Aorta (tissue), 5 donors: ENCODE measurements around the gene TYW5. TPM values are rescaled to one million over a fixed set of nuclear protein-coding genes. Genes with fewer than 3 reads are reported as not detected.
"Not testable (repeated sequence)": the region's sequence is repeated elsewhere in the genome, so short reads cannot be mapped to it uniquely, and the experiment has no call there.

Experiments used
- ATAC-seq: fragments of 200-7000 bp; cut with Tn5 transposase; one replicate; pipeline ENCODE4 v1.9.1; 2022; ENCODE audit warnings: moderate library complexity; ENCODE audit not compliant: low FRiP score
- DNase-seq, 2 donors: peaks; one replicate each; pipeline ENCODE4 v3.0.0-alpha.2; 2020
- H3K27ac ChIP-seq, 2 donors: one replicate each; pipeline ENCODE4 v1.5.1; 2013; ENCODE audit warnings: low read length in 2 of 2, mild to moderate bottlenecking in 2 of 2, moderate library complexity in 2 of 2, control low read depth in 1 of 2, inconsistent platforms in 1 of 2, low read depth in 1 of 2
- H3K27me3 ChIP-seq, 2 donors: one replicate each; pipeline ENCODE4 v1.6.1; 2013; ENCODE audit warnings: control low read depth in 1 of 2, low read length in 1 of 2, mild to moderate bottlenecking in 1 of 2, moderate library complexity in 1 of 2; ENCODE audit not compliant: insufficient read depth in 2 of 2, control insufficient read depth in 1 of 2
- H3K36me3 ChIP-seq, 2 donors: one replicate each; pipeline ENCODE4 v1.6.1; 2013; ENCODE audit warnings: control low read depth in 1 of 2, low read length in 1 of 2, mild to moderate bottlenecking in 1 of 2; ENCODE audit not compliant: insufficient read depth in 2 of 2, control insufficient read depth in 1 of 2
- H3K4me1 ChIP-seq, 2 donors: one replicate each; pipeline ENCODE4 v1.6.1; 2013; ENCODE audit warnings: low read length in 2 of 2, control low read depth in 1 of 2, mild to moderate bottlenecking in 1 of 2, moderate library complexity in 1 of 2; ENCODE audit not compliant: insufficient read depth in 2 of 2, control insufficient read depth in 1 of 2
- H3K4me3 ChIP-seq, 2 donors: one replicate each; pipeline ENCODE4 v1.5.1; 2013; ENCODE audit warnings: low read length in 2 of 2, control low read depth in 1 of 2, mild to moderate bottlenecking in 1 of 2
- H3K9me3 ChIP-seq: one replicate; pipeline ENCODE4 v1.6.1; 2013; ENCODE audit warnings: mild to moderate bottlenecking, low read length; ENCODE audit not compliant: control insufficient read depth
- WGBS, 2 donors: extraction: QIAGEN DNeasy Blood & Tissue Kit; methylation state at CpG; one replicate each; pipeline ENCODE4 v1.1.7; 2013; 5-methylcytosine and 5-hydroxymethylcytosine counted together
- intact Hi-C, 2 donors: fragments of 100-400 bp; cut with DNase I; formaldehyde crosslinking; loops; one replicate each; pipeline versions ENCODE4 v1.14.2 to v1.15.0; 2022
- polyA plus RNA-seq, 2 donors: library from polyadenylated mRNA; stranded (reverse); fragments of 200-250 nt; gene quantifications; one replicate each; pipeline ENCODE4 v1.2.3, GENCODE V29; 2013
- total RNA-seq, 2 donors: library from RNA; stranded (reverse); fragmentation: NEBNext Ultra II Directional; extraction: Animal tissue kit (Norgen Biotek cat#: 25700); gene quantifications; one replicate each; pipeline ENCODE4 v1.2.1, GENCODE V29; 2021
- donor health status: healthy with polysubstance abuse.
- donor health status: Bipolar disorder and iron deficiency.
- donor health status: DM: no; HTN: no; CAD: no.
- donor health status: DM: no; HTN: no; CAD: no.
- donor health status: DM: yes; HTN: yes; CAD: no.

The TYW5 gene
- total and polyA plus RNA-seq, 4 donors = 2.5 to 9.0 (median 5.0) TPM

- 18 to 20% methylated on average over 1 of the region's 1 CpG for whole genome bisulfite sequencing, 2 donors
- ATAC-seq (no peak), DNase-seq (no peak)
- no peaks in the 10 kb centered on the region for H3K36me3 ChIP-seq
- H3K9me3 ChIP-seq = no peaks in the 10 kb centered on the region
- H3K4me3 ChIP-seq = no peak overlapping the region
- no peak overlapping the region for H3K27ac ChIP-seq
- intact Hi-C loops = no loop called here
- no peaks in the 10 kb centered on the region for H3K4me1 ChIP-seq
- no peaks in the 10 kb centered on the region for H3K27me3 ChIP-seq
These were observed 28.5 kb downstream of the TYW5 start for GRCh38 chr2:199926806-199927205.

DNA sequence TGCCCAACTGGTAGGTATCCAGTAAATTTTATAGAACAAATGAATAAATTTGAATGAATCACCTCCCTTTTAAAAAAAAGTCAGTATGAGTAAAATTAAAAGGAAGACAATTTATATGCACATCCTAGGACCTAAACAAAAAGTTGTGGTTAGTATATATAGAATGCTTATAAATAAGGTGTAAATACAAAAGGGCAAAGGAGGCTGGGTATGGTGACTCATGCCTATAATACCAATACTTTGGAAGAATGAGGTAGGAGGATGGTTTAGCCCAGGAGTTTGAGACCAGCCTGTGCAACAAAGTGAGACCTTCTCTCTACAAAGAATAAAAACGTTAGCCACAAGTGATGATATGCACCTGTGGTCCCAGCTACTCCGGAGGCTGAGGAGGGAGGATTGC, 31.4 kb downstream of the TYW5 start:
- H3K27ac ChIP-seq = no peak overlapping the region
- no peak for DNase-seq
- H3K27me3 ChIP-seq = no peaks in the 10 kb centered on the region
- 74 to 76% methylated on average over 2 of the region's 2 CpGs for WGBS, 2 donors
- no peaks in the 10 kb centered on the region for H3K9me3 ChIP-seq
- no peaks in the 10 kb centered on the region for H3K4me1 ChIP-seq
- intact Hi-C loops = no loop called here
- no peaks in the 10 kb centered on the region for H3K36me3 ChIP-seq
- no peak overlapping the region for H3K4me3 ChIP-seq
- no peak for ATAC-seq

GRCh38 chr2:199922856-199923255, 32.4 kb downstream of the TYW5 start:
- no peaks in the 10 kb centered on the region for H3K27me3 ChIP-seq
- ATAC-seq = no peak
- DNase-seq = no peak
- no peak overlapping the region for H3K27ac ChIP-seq
- WGBS, 2 donors = 62 to 69% methylated on average over 5 of the region's 5 CpGs
- H3K36me3 ChIP-seq = no peaks in the 10 kb centered on the region
- no peaks in the 10 kb centered on the region for H3K9me3 ChIP-seq
- intact Hi-C loops = no loop called here
- no peak overlapping the region for H3K4me3 ChIP-seq
- no peaks in the 10 kb centered on the region for H3K4me1 ChIP-seq

DNA sequence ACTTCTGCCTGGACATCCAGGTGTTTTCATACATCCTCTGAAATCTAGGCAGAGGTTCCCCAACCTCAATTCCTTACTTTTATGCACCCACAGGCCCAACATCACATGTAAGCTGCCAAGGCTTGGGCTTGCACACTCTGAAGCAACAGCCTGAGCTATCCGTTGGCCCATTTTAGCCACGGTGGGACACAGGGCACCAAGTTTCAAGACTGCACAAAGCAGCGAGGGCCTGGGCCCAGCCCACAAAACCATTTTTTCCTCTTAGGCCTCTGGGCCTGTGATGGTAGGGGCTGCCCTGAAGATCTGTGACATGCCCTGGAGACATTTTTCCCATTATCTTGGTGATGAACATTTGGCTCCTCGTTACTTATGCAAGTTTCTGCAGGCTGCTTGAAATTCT, 38.3 kb downstream of the TYW5 start:
- H3K36me3 ChIP-seq = no peaks in the 10 kb centered on the region
- H3K4me3 ChIP-seq = no peak overlapping the region
- no peaks in the 10 kb centered on the region for H3K27me3 ChIP-seq
- no peak overlapping the region for H3K27ac ChIP-seq
- H3K4me1 ChIP-seq = peaks cover 0 to 3% of the 10 kb centered on the region in 2 donors
- ATAC-seq (no peak), DNase-seq (no peak)
- H3K9me3 ChIP-seq = no peaks in the 10 kb centered on the region
- intact Hi-C loops = no loop called here
- 83 to 96% methylated on average over 4 of the region's 4 CpGs for WGBS, 2 donors

DNA sequence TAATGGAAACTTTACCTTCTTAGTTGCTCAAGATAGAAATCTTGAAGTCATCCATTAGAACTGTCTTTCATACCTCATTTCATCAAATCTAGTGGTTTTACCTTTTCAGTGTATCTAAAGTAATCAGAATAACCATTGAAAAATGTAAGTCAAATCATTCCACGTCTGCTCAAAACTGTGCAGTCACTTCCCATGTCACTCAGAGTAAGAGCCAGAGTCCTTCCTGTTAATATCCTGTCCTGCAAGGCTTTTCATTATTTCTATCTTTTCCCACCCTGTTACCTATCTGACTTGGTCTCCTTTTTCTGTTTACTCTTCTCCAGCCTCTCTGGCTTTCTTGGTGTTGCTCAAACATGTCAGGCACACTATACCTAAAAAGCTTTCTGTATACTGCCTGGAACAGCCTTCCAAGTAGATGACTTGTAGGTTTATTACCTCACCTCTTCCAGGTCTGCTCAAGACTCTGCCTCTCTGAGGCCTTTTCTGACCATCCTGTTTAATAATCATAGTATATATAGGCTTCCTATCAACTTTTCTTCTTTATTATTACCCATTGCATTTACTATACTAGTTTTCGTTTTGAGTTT, 40.8 kb downstream of the TYW5 start:
- Histone ChIP-seq H3K36me3 (no peaks in the 10 kb centered on the region), H3K4me1 (peaks cover 0 to 3% of the 10 kb centered on the region in 2 donors), H3K27ac (no peak overlapping the region), H3K4me3 (no peak overlapping the region), H3K27me3 (no peaks in the 10 kb centered on the region), H3K9me3 (no peaks in the 10 kb centered on the region)
- intact Hi-C loops = loop anchor here in 1 of 2 donors (5.0 kb wide), 1 partner anchor 43 kb away; the partner anchor contains the start of genes MAIP1 and TYW5
- DNase-seq (no peak), ATAC-seq (no peak)
- 54 to 55% methylated on average over 2 of the region's 2 CpGs for WGBS, 2 donors

GRCh38 chr2:199912553-199913114, 42.7 kb downstream of the TYW5 start:
- H3K27ac ChIP-seq, H3K27me3 ChIP-seq, H3K36me3 ChIP-seq, DNase-seq, ATAC-seq, H3K4me1 ChIP-seq, H3K9me3 ChIP-seq: not testable (repeated sequence)
- WGBS, 2 donors = 91 to 93% methylated on average over 12 of the region's 12 CpGs
- H3K4me3 ChIP-seq = peak overlapping the region in 1 of 2 donors; percentile 87
- intact Hi-C loops = loop anchor here in 1 of 2 donors (5.0 kb wide), 1 partner anchor 45 kb away; the partner anchor contains the start of genes MAIP1 and TYW5

GRCh38 chr2:199911877-199912161, 43.5 kb downstream of the TYW5 start:
- Histone ChIP-seq H3K27ac (peak overlapping the region; percentile 62 to 87), H3K9me3 (no peaks in the 10 kb centered on the region), H3K27me3 (no peaks in the 10 kb centered on the region), H3K36me3 (no peaks in the 10 kb centered on the region), H3K4me1 (peaks cover 0 to 3% of the 10 kb centered on the region in 2 donors), H3K4me3 (peak overlapping the region; percentile 70 to 87)
- DNase-seq (no peak), ATAC-seq (peak; percentile 63)
- 0 to 1% methylated on average over 13 of the region's 13 CpGs for WGBS, 2 donors
- intact Hi-C loops = loop anchor here in 1 of 2 donors (5.0 kb wide), 1 partner anchor 45 kb away; the partner anchor contains the start of genes MAIP1 and TYW5

- Histone ChIP-seq H3K4me3 (peak within 1 kb of the TSS; percentile 70 to 87), H3K27ac (peak within 1 kb of the TSS; percentile 62 to 87), H3K9me3 (no peaks in the 10 kb centered on the region), H3K36me3 (no peaks in the 10 kb centered on the region), H3K4me1 (peaks cover 0 to 3% of the 10 kb centered on the region in 2 donors), H3K27me3 (no peaks in the 10 kb centered on the region)
- ATAC-seq = peak; percentile 99
- WGBS, 2 donors = 0 to 1% methylated on average over 81 to 85 of the region's 85 CpGs
- DNase-seq = peak; percentile 98
- intact Hi-C loops = loop anchor here in 1 of 2 donors (5.0 kb wide), 1 partner anchor 46 kb away; the partner anchor contains the start of genes MAIP1 and TYW5
These were observed 44.0 kb downstream of the TYW5 start, which contains the start of gene C2orf69 for GRCh38 chr2:199911052-199911876. Gene C2orf69, plus strand, starts transcription at chr2:199911293. Its CDS starts 146 bp downstream, at chr2:199911439.
